HG03064 (cell line): ENCODE measurements around the gene MIR17HG.
"Not testable (repeated sequence)": the region's sequence is repeated elsewhere in the genome, so short reads cannot be mapped to it uniquely, and the experiment has no call there.

Source experiments
- ATAC-seq: cut with Tn5 transposase; IDR thresholded peaks from one replicate; pipeline ENCODE4 v1.9.1; 2021; ENCODE audit warnings: low read depth; ENCODE audit not compliant: unreplicated experiment

Gene MIR17HG

GRCh38 chr13:91347202-91347995, at the start of gene MIR17HG:
MIR17HG (plus strand) TSS chr13:91347687.
- peak; percentile 51 for ATAC-seq

- ATAC-seq, result no peak
These were observed 49.4 kb upstream of the MIR17HG start for GRCh38 chr13:91298060-91298459.

- ATAC-seq, result peak; percentile 81
These were observed 45.4 kb upstream of the MIR17HG start for GRCh38 chr13:91302111-91302510.

- ATAC-seq, result no peak
These were observed 44.5 kb upstream of the MIR17HG start for GRCh38 chr13:91303031-91303430.

- no peak for ATAC-seq
These were observed 42.7 kb upstream of the MIR17HG start for GRCh38 chr13:91304741-91305140.

GRCh38 chr13:91305652-91306051, 41.8 kb upstream of the MIR17HG start:
- ATAC-seq, result no peak

GRCh38 chr13:91307887-91308286, 39.6 kb upstream of the MIR17HG start:
- ATAC-seq, result no peak

GRCh38 chr13:91308299-91308698, 39.2 kb upstream of the MIR17HG start:
- no peak for ATAC-seq

GRCh38 chr13:91311491-91311890, 36.0 kb upstream of the MIR17HG start:
- ATAC-seq, result no peak

- no peak for ATAC-seq
These were observed 35.2 kb upstream of the MIR17HG start for GRCh38 chr13:91312324-91312723.

GRCh38 chr13:91313103-91313502, 34.4 kb upstream of the MIR17HG start:
- peak; percentile 79 for ATAC-seq

- ATAC-seq, result peak; percentile 63
These were observed 33.9 kb upstream of the MIR17HG start for GRCh38 chr13:91313581-91313980.

GRCh38 chr13:91314888-91315287, 32.6 kb upstream of the MIR17HG start:
- ATAC-seq, result no peak

- no peak for ATAC-seq
These were observed 28.6 kb upstream of the MIR17HG start for GRCh38 chr13:91318886-91319285.

- no peak for ATAC-seq
These were observed 27.5 kb upstream of the MIR17HG start for GRCh38 chr13:91319996-91320395.

GRCh38 chr13:91320990-91321389, 26.5 kb upstream of the MIR17HG start:
- not testable (repeated sequence) for ATAC-seq

- ATAC-seq, result no peak
These were observed 24.1 kb upstream of the MIR17HG start for GRCh38 chr13:91323349-91323748.

GRCh38 chr13:91326146-91326545, 21.3 kb upstream of the MIR17HG start:
- ATAC-seq, result no peak

- no peak for ATAC-seq
These were observed 18.8 kb upstream of the MIR17HG start for GRCh38 chr13:91328726-91329125.

- no peak for ATAC-seq
These were observed 17.8 kb upstream of the MIR17HG start for GRCh38 chr13:91329733-91330132.

GRCh38 chr13:91331047-91331915, 16.2 kb upstream of the MIR17HG start:
- ATAC-seq, result peak; percentile 90

GRCh38 chr13:91346062-91346461, 1.4 kb upstream of the MIR17HG start:
- ATAC-seq, result no peak
